Aorta (tissue), 5 donors: ENCODE measurements around the gene PROB1. TPM values are rescaled to one million over a fixed set of nuclear protein-coding genes. Genes with fewer than 3 reads are reported as not detected.
A peak's percentile ranks its signal among the peaks of the same experiment; 100 is the strongest.

Source experiments
- ATAC-seq: fragments of 200-7000 bp; cut with Tn5 transposase; one replicate; pipeline ENCODE4 v1.9.1; 2022; ENCODE audit warnings: moderate library complexity; ENCODE audit not compliant: low FRiP score
- DNase-seq, 2 donors: peaks; one replicate each; pipeline ENCODE4 v3.0.0-alpha.2; 2020
- H3K27ac ChIP-seq, 2 donors: one replicate each; pipeline ENCODE4 v1.5.1; 2013; ENCODE audit warnings: low read length in 2 of 2, mild to moderate bottlenecking in 2 of 2, moderate library complexity in 2 of 2, control low read depth in 1 of 2, inconsistent platforms in 1 of 2, low read depth in 1 of 2
- H3K27me3 ChIP-seq, 2 donors: one replicate each; pipeline ENCODE4 v1.6.1; 2013; ENCODE audit warnings: control low read depth in 1 of 2, low read length in 1 of 2, mild to moderate bottlenecking in 1 of 2, moderate library complexity in 1 of 2; ENCODE audit not compliant: insufficient read depth in 2 of 2, control insufficient read depth in 1 of 2
- H3K36me3 ChIP-seq, 2 donors: one replicate each; pipeline ENCODE4 v1.6.1; 2013; ENCODE audit warnings: control low read depth in 1 of 2, low read length in 1 of 2, mild to moderate bottlenecking in 1 of 2; ENCODE audit not compliant: insufficient read depth in 2 of 2, control insufficient read depth in 1 of 2
- H3K4me1 ChIP-seq, 2 donors: one replicate each; pipeline ENCODE4 v1.6.1; 2013; ENCODE audit warnings: low read length in 2 of 2, control low read depth in 1 of 2, mild to moderate bottlenecking in 1 of 2, moderate library complexity in 1 of 2; ENCODE audit not compliant: insufficient read depth in 2 of 2, control insufficient read depth in 1 of 2
- H3K4me3 ChIP-seq, 2 donors: one replicate each; pipeline ENCODE4 v1.5.1; 2013; ENCODE audit warnings: low read length in 2 of 2, control low read depth in 1 of 2, mild to moderate bottlenecking in 1 of 2
- H3K9me3 ChIP-seq: one replicate; pipeline ENCODE4 v1.6.1; 2013; ENCODE audit warnings: mild to moderate bottlenecking, low read length; ENCODE audit not compliant: control insufficient read depth
- WGBS, 2 donors: extraction: QIAGEN DNeasy Blood & Tissue Kit; methylation state at CpG; one replicate each; pipeline ENCODE4 v1.1.7; 2013; 5-methylcytosine and 5-hydroxymethylcytosine counted together
- intact Hi-C, 2 donors: fragments of 100-400 bp; cut with DNase I; formaldehyde crosslinking; loops; one replicate each; pipeline versions ENCODE4 v1.14.2 to v1.15.0; 2022
- polyA plus RNA-seq, 2 donors: library from polyadenylated mRNA; stranded (reverse); fragments of 200-250 nt; gene quantifications; one replicate each; pipeline ENCODE4 v1.2.3, GENCODE V29; 2013
- total RNA-seq, 2 donors: library from RNA; stranded (reverse); fragmentation: NEBNext Ultra II Directional; extraction: Animal tissue kit (Norgen Biotek cat#: 25700); gene quantifications; one replicate each; pipeline ENCODE4 v1.2.1, GENCODE V29; 2021
- donor health status: healthy with polysubstance abuse.
- donor health status: Bipolar disorder and iron deficiency.
- donor health status: DM: no; HTN: no; CAD: no.
- donor health status: DM: no; HTN: no; CAD: no.
- donor health status: DM: yes; HTN: yes; CAD: no.

Gene PROB1
- total and polyA plus RNA-seq, 4 donors, result 0.13 to 3.0 (median 1.1) TPM

- Histone ChIP-seq H3K36me3 (no peaks in the 10 kb centered on the region), H3K9me3 (no peaks in the 10 kb centered on the region), H3K27me3 (no peaks in the 10 kb centered on the region), H3K27ac (no peak overlapping the region), H3K4me3 (no peak overlapping the region), H3K4me1 (no peaks in the 10 kb centered on the region)
- 77 to 80% methylated on average over 9 of the region's 9 CpGs for WGBS, 2 donors
- no peak for ATAC-seq
- no peak for DNase-seq
- intact Hi-C loops, result loop anchor here (5.0 to 10.0 kb wide), 3 partner anchors 46 to 769 kb away; partner anchors contain the start of genes HSPA9 (in 1 of the 2) and MATR3 (in 1 of the 2)
Measured at GRCh38 chr5:139343476-139343875, 51.4 kb downstream of the PROB1 start.

GRCh38 chr5:139342423-139342723 is 52.5 kb downstream of the PROB1 start:
- H3K4me1 ChIP-seq, result no peaks in the 10 kb centered on the region
- peak overlapping the region; percentile 30 to 84 for H3K27ac ChIP-seq
- H3K36me3 ChIP-seq, result no peaks in the 10 kb centered on the region
- no peaks in the 10 kb centered on the region for H3K27me3 ChIP-seq
- intact Hi-C loops, result loop anchor here (5.0 to 10.0 kb wide), 3 partner anchors 45 to 768 kb away; partner anchors contain the start of genes HSPA9 (in 1 of the 2) and MATR3 (in 1 of the 2)
- peak overlapping the region; percentile 60 to 67 for H3K4me3 ChIP-seq
- 0% methylated on average over 16 of the region's 16 CpGs for WGBS, 2 donors
- H3K9me3 ChIP-seq, result no peaks in the 10 kb centered on the region
- DNase-seq (no peak), ATAC-seq (no peak)

DNA sequence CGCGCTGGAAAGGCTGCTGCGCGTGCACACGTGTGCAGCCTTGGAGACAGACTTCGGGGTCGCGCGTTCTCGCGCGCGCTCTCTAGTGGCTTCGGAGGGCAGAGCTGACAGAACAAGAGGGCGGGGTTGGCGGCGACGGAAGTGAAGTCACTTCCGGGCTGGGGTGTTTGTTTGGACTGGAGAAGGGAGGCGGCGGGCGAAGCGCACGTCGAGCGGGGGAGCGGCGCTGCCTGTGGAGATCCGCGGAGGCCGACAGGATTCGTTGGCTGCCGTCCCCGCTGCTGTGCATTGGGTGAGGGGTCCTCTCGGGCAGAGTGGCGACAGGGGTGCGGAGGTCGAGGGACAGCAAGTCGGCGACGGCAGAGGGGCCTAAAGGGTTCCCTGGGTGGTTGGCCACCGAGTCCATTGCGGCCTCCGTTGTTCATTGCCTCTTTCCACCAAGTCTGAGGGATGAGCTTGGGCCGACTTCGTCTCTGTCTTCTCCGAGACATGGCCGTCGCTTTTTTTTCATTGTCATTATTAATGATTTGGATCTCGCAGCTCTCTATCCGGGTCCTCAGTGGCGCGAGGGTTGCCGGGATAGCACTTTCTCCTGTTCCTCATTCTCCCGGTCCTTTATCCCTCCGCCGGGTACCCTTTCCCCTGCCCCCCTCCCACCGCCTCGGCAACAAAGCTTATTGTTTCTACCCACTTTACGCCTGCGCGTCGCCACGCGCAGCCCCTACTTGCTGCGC is 53.0 kb downstream of the PROB1 start, which contains the start of gene PAIP2:
Gene PAIP2, plus strand, starts transcription at position 166 of the 734 bp plus-strand sequence. CDS start 21,931 bp downstream, outside the sequence.
- WGBS, 2 donors, result 0% methylated on average over 66 of the region's 66 CpGs
- DNase-seq, result peak; percentile 99 to 100
- intact Hi-C loops, result loop anchor here (5.0 to 10.0 kb wide), 3 partner anchors 45 to 767 kb away; partner anchors contain the start of genes HSPA9 (in 1 of the 2) and MATR3 (in 1 of the 2)

DNA sequence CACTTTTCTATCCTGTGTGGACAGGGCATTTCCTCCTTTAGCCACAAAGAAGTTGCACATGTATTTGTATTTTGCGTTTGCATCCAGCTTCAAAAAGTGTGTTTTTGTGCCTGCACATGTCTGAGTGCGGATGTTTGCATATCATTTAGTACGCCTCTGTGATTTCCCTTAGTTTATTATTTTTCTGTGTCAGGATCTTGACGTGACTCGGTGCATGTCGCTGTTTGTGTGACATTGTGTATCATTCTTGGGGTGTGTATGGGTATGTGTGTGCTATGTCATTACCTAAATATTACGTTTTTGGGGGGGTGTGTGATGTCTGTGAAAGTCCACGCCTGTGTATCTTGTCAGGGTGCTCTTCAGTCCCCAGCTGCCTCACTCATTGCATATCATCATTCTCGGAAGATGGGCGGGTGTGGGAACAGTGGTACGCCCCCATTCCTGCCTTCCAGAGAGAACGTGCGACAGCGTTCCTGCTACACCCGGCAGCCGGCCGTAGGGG is 53.7 kb downstream of the PROB1 start:
- H3K4me3 ChIP-seq, result peak overlapping the region; percentile 44 to 60
- DNase-seq (no peak), ATAC-seq (no peak)
- no peaks in the 10 kb centered on the region for H3K36me3 ChIP-seq
- no peaks in the 10 kb centered on the region for H3K4me1 ChIP-seq
- H3K27me3 ChIP-seq, result no peaks in the 10 kb centered on the region
- WGBS, 2 donors, result 1 to 2% methylated on average over 17 of the region's 17 CpGs
- intact Hi-C loops, result loop anchor here (5.0 to 10.0 kb wide), 3 partner anchors 44 to 766 kb away; partner anchors contain the start of genes HSPA9 (in 1 of the 2) and MATR3 (in 1 of the 2)
- H3K27ac ChIP-seq, result no peak overlapping the region
- H3K9me3 ChIP-seq, result no peaks in the 10 kb centered on the region

More for the DNA sequence above, 53.0 kb downstream of the PROB1 start, which contains the start of gene PAIP2:
- H3K27me3 ChIP-seq, result no peaks in the 10 kb centered on the region
- H3K9me3 ChIP-seq, result no peaks in the 10 kb centered on the region
- no peaks in the 10 kb centered on the region for H3K36me3 ChIP-seq
- ATAC-seq, result peak; percentile 99
- H3K27ac ChIP-seq, result peak within 1 kb of the TSS; percentile 30 to 84
- H3K4me3 ChIP-seq, result peak within 1 kb of the TSS; percentile 60 to 67
- H3K4me1 ChIP-seq, result no peaks in the 10 kb centered on the region

Other genes with a start within 250 kb of the PROB1 start
- gene SIL1, start 196.7 kb downstream of the PROB1 start, total RNA-seq, result 10 to 100 TPM; 48.7 to 49.8 TPM
- 10 to 100 TPM; 19.4 to 58.9 TPM for gene SIL1, start 196.7 kb downstream of the PROB1 start, polyA plus RNA-seq
- 100 to 1,000 TPM; 183 to 194 TPM for gene MATR3, start 101.4 kb downstream of the PROB1 start, total RNA-seq
- 100 to 1,000 TPM; 104 to 163 TPM for gene MATR3, start 101.4 kb downstream of the PROB1 start, polyA plus RNA-seq
- 10 to 100 TPM; 77.6 to 82.1 TPM for gene PAIP2, start 53.2 kb downstream of the PROB1 start, total RNA-seq
- 100 to 1,000 TPM; 102 to 154 TPM for gene PAIP2, start 53.2 kb downstream of the PROB1 start, polyA plus RNA-seq
- not detected for gene SLC23A1, start 11.8 kb downstream of the PROB1 start, total RNA-seq
- 1 to 10 TPM in 1 of 2 donors, not detected in 1; 3.1 TPM for gene SLC23A1, start 11.8 kb downstream of the PROB1 start, polyA plus RNA-seq
- 1 to 10 TPM; 1.3 to 3.9 TPM for gene MZB1, start 5.2 kb downstream of the PROB1 start, total RNA-seq
- 1 to 10 TPM in 1 of 2 donors, under 1 TPM in 1; 0.64 to 1.8 TPM for gene MZB1, start 5.2 kb downstream of the PROB1 start, polyA plus RNA-seq
- gene SPATA24, start 9.0 kb upstream of the PROB1 start, total RNA-seq, result 1 to 10 TPM; 2.2 to 3.1 TPM
- gene SPATA24, start 9.0 kb upstream of the PROB1 start, polyA plus RNA-seq, result 1 to 10 TPM; 6.3 to 7.7 TPM
- 10 to 100 TPM; 18.5 to 26.4 TPM for gene DNAJC18, start 44.4 kb upstream of the PROB1 start, total RNA-seq
- gene DNAJC18, start 44.4 kb upstream of the PROB1 start, polyA plus RNA-seq, result 1 to 10 TPM; 4.3 to 9.7 TPM
- gene ECSCR, start 67.6 kb upstream of the PROB1 start, total RNA-seq, result 10 to 100 TPM; 33.2 to 51.3 TPM
- 10 to 100 TPM in 1 of 2 donors, 1 to 10 TPM in 1; 6.1 to 11.6 TPM for gene ECSCR, start 67.6 kb upstream of the PROB1 start, polyA plus RNA-seq
- not detected for gene SMIM33, start 75.9 kb upstream of the PROB1 start, total RNA-seq
- not detected for gene SMIM33, start 75.9 kb upstream of the PROB1 start, polyA plus RNA-seq
- 100 to 1,000 TPM; 111 to 151 TPM for gene STING1, start 87.7 kb upstream of the PROB1 start, total RNA-seq
- gene STING1, start 87.7 kb upstream of the PROB1 start, polyA plus RNA-seq, result 100 to 1,000 TPM in 1 of 2 donors, 10 to 100 TPM in 1; 23.9 to 180 TPM
- gene UBE2D2, start 166.2 kb upstream of the PROB1 start, total RNA-seq, result 100 to 1,000 TPM in 1 of 2 donors, 10 to 100 TPM in 1; 96.8 to 116 TPM
- 100 to 1,000 TPM in 1 of 2 donors, 10 to 100 TPM in 1; 97.9 to 102 TPM for gene UBE2D2, start 166.2 kb upstream of the PROB1 start, polyA plus RNA-seq